IMR-90 (cell line): Measurements from ENCODE around the gene PADI2. TPM values are rescaled to one million over a fixed set of nuclear protein-coding genes. Genes with fewer than 3 reads are reported as not detected.

Experiments
- ATAC-seq: fragments of 200-7000 bp; cut with Tn5 transposase; 2 replicates; pipeline ENCODE4 v1.9.1; 2020; ENCODE audit warnings: low read depth, mild to moderate bottlenecking, moderate library complexity
- BruUV-seq: library from RNA; stranded (reverse); fragments of 400-500 nt; replicated peaks from 2 replicates; lab custom pipeline; 2021; lab: Mats Ljungman, UMichigan
- CTCF ChIA-PET: fragments of 300-600 bp; formaldehyde crosslinking; extraction: SDS; loops from one replicate; lab custom pipeline; 2021; ENCODE audit warnings: antibody characterized with exemption; lab: Yijun Ruan, JAX
- POLR2A ChIA-PET: fragments of 300-600 bp; sonication (Branson Sonifier 250); formaldehyde crosslinking; loops from one replicate; lab custom pipeline; 2022; ENCODE audit warnings: antibody characterized with exemption; ENCODE audit not compliant: unreplicated experiment; lab: Charles Lee
- DNase-seq: peaks from one replicate; pipeline ENCODE4 v3.0.0; 2013
- H2AFZ ChIP-seq: replicated peaks from 2 replicates; pipeline ENCODE3; 2013; ENCODE audit warnings: low read length, mild to moderate bottlenecking; ENCODE audit not compliant: poor library complexity
- H2AK5ac ChIP-seq: 2 replicates; pipeline ENCODE4 v1.6.1; 2013; ENCODE audit warnings: low read depth, low read length, inconsistent platforms
- H2AK9ac ChIP-seq: replicated peaks from 2 replicates; pipeline ENCODE3; 2013; ENCODE audit warnings: mild to moderate bottlenecking, low read depth, low read length, moderate library complexity; ENCODE audit not compliant: poor library complexity
- H2BK120ac ChIP-seq: 2 replicates; pipeline ENCODE4 v1.6.1; 2013; ENCODE audit warnings: low read depth, low read length, inconsistent platforms
- H2BK15ac ChIP-seq: 3 replicates; pipeline ENCODE4 v1.6.1; 2013; ENCODE audit warnings: low read depth, low read length, inconsistent platforms
- H2BK20ac ChIP-seq: 2 replicates; pipeline ENCODE4 v1.6.1; 2013; ENCODE audit warnings: low read depth, mild to moderate bottlenecking, inconsistent platforms, low read length, moderate library complexity
- H2BK5ac ChIP-seq: 2 replicates; pipeline ENCODE4 v1.6.1; 2013; ENCODE audit warnings: mild to moderate bottlenecking, low read depth, low read length, inconsistent platforms; ENCODE audit not compliant: poor library complexity, severe bottlenecking
- H3K14ac ChIP-seq: replicated peaks from 2 replicates; pipeline ENCODE4 v1.6.1; 2013; ENCODE audit warnings: low read depth, low read length, inconsistent platforms
- H3K18ac ChIP-seq: 2 replicates; pipeline ENCODE4 v1.6.1; 2013; ENCODE audit warnings: low read depth, low read length, control low read depth
- H3K23ac ChIP-seq: 2 replicates; pipeline ENCODE4 v1.6.1; 2013; ENCODE audit warnings: low read depth, low read length, inconsistent platforms
- H3K27ac ChIP-seq: 2 replicates; pipeline ENCODE4 v1.5.1; 2013; ENCODE audit warnings: mild to moderate bottlenecking, control low read depth, low read length; ENCODE audit not compliant: insufficient read depth
- H3K27me3 ChIP-seq: 2 replicates; pipeline ENCODE4 v1.6.1; 2013; ENCODE audit warnings: low read length; ENCODE audit not compliant: control insufficient read depth, insufficient read depth
- H3K36me3 ChIP-seq: 2 replicates; pipeline ENCODE4 v1.6.1; 2013; ENCODE audit warnings: low read length, mixed read lengths; ENCODE audit not compliant: control insufficient read depth, insufficient read depth
- H3K4ac ChIP-seq: 2 replicates; pipeline ENCODE4 v1.6.1; 2013; ENCODE audit warnings: low read depth, low read length, inconsistent platforms
- H3K4me1 ChIP-seq: 2 replicates; pipeline ENCODE4 v1.6.1; 2013; ENCODE audit warnings: low read length, mixed read lengths; ENCODE audit not compliant: control insufficient read depth, insufficient read depth
- H3K4me2 ChIP-seq: 2 replicates; pipeline ENCODE4 v1.6.1; 2013; ENCODE audit warnings: low read depth, mild to moderate bottlenecking, control low read depth, low read length, moderate library complexity
- H3K4me3 ChIP-seq: 2 replicates; pipeline ENCODE4 v1.5.1; 2013; ENCODE audit warnings: low read depth, mild to moderate bottlenecking, control low read depth, low read length, moderate library complexity; ENCODE audit not compliant: insufficient read depth
- H3K56ac ChIP-seq: 2 replicates; pipeline ENCODE4 v1.6.1; 2013; ENCODE audit warnings: low read length, inconsistent platforms; ENCODE audit not compliant: insufficient read depth; ENCODE audit errors: extremely low read depth
- H3K79me1 ChIP-seq, 2 experiments: 2 replicates each; pipeline ENCODE4 v1.6.1; 2013; ENCODE audit warnings: low read length in 2 of 2, inconsistent platforms in 1 of 2, low read depth in 1 of 2
- H3K9ac ChIP-seq: 2 replicates; pipeline ENCODE4 v1.6.1; 2013; ENCODE audit warnings: low read depth, low read length, control low read depth
- H3K9me1 ChIP-seq: 2 replicates; pipeline ENCODE4 v1.6.1; 2013; ENCODE audit warnings: low read length, inconsistent platforms; ENCODE audit not compliant: insufficient read depth
- H3K9me3 ChIP-seq: 2 replicates; pipeline ENCODE4 v1.6.1; 2013; ENCODE audit warnings: low read length; ENCODE audit not compliant: control insufficient read depth, insufficient read depth
- H4K20me1 ChIP-seq: 2 replicates; pipeline ENCODE4 v1.6.1; 2013; ENCODE audit warnings: low read length, inconsistent platforms; ENCODE audit not compliant: insufficient read depth
- H4K5ac ChIP-seq: 2 replicates; pipeline ENCODE4 v1.6.1; 2013; ENCODE audit warnings: mild to moderate bottlenecking, low read depth, low read length, control low read depth
- H4K8ac ChIP-seq, 2 experiments: 2 replicates each; pipeline ENCODE4 v1.6.1; 2013; ENCODE audit warnings: low read depth in 2 of 2, low read length in 2 of 2, control low read depth in 1 of 2, inconsistent platforms in 1 of 2
- H4K91ac ChIP-seq: 2 replicates; pipeline ENCODE4 v1.6.1; 2013; ENCODE audit warnings: low read depth, low read length, inconsistent platforms; ENCODE audit not compliant: insufficient read depth
- BHLHE40 ChIP-seq: fragments of 150-350 bp; IDR thresholded peaks from 2 replicates; pipeline ENCODE4 v1.6.1; 2016; ENCODE audit warnings: mild to moderate bottlenecking, low read depth, low read length
- CEBPB ChIP-seq: IDR thresholded peaks from 2 replicates; pipeline ENCODE4 v1.6.1; 2012; ENCODE audit warnings: low read depth, low read length, improper control_type of control experiment
- CHD1 ChIP-seq: IDR thresholded peaks from 2 replicates; pipeline ENCODE4 v1.6.1; 2012; ENCODE audit warnings: low read depth, low read length, improper control_type of control experiment
- ELK1 ChIP-seq: fragments of 150-350 bp; IDR thresholded peaks from 2 replicates; pipeline ENCODE4 v1.6.1; 2016; ENCODE audit warnings: low read depth, mild to moderate bottlenecking, low read length, moderate library complexity, borderline replicate concordance
- FOS ChIP-seq: fragments of 150-350 bp; IDR thresholded peaks from 2 replicates; pipeline ENCODE4 v1.6.1; 2016; ENCODE audit warnings: low read depth, low read length
- MAFK ChIP-seq: IDR thresholded peaks from 2 replicates; pipeline ENCODE4 v1.6.1; 2012; ENCODE audit warnings: low read depth, low read length, improper control_type of control experiment
- MXI1 ChIP-seq: IDR thresholded peaks from 2 replicates; pipeline ENCODE4 v1.6.1; 2012; ENCODE audit warnings: low read depth, mild to moderate bottlenecking, low read length, moderate library complexity, borderline replicate concordance
- NFE2L2 ChIP-seq: fragments of 150-350 bp; IDR thresholded peaks from 2 replicates; pipeline ENCODE4 v1.6.1; 2016; ENCODE audit warnings: low read depth, mild to moderate bottlenecking, low read length
- POLR2A ChIP-seq: IDR thresholded peaks from 2 replicates; pipeline ENCODE4 v1.6.1; 2012; ENCODE audit warnings: mild to moderate bottlenecking, low read depth, low read length
- RAD21 ChIP-seq: IDR thresholded peaks from 2 replicates; pipeline ENCODE4 v1.6.1; 2012; ENCODE audit warnings: low read length, improper control_type of control experiment
- RCOR1 ChIP-seq: IDR thresholded peaks from 2 replicates; pipeline ENCODE4 v1.6.1; 2012; ENCODE audit warnings: mild to moderate bottlenecking, low read length, improper control_type of control experiment; ENCODE audit not compliant: insufficient replicate concordance
- RFX5 ChIP-seq: IDR thresholded peaks from 2 replicates; pipeline ENCODE4 v1.8.0; 2012; ENCODE audit warnings: low read depth, mild to moderate bottlenecking, low read length, moderate library complexity
- SMC3 ChIP-seq: fragments of 150-350 bp; IDR thresholded peaks from 2 replicates; pipeline ENCODE4 v1.6.1; 2016; ENCODE audit warnings: low read depth, mild to moderate bottlenecking, antibody characterized with exemption, low read length, moderate library complexity
- USF2 ChIP-seq: fragments of 150-350 bp; IDR thresholded peaks from 2 replicates; pipeline ENCODE4 v1.6.1; 2017; ENCODE audit warnings: mild to moderate bottlenecking, antibody characterized with exemption, low read length, low read depth
- WGBS, 2 experiments: methylation state at CpG; one replicate each; pipeline versions ENCODE4 v1.1.5 to v1.1.7; 2013; ENCODE audit warnings: missing lambda C conversion rate in 2 of 2; ENCODE audit not compliant: insufficient read length in 1 of 2; ENCODE audit errors: extremely low coverage in 2 of 2; 5-methylcytosine and 5-hydroxymethylcytosine counted together
- dilution Hi-C: fragments of 300-500 bp; cut with HindIII; formaldehyde crosslinking; loops from one replicate; pipeline ENCODE4 v1.14.3; 2018; ENCODE audit warnings: low sequenced_read_pairs; ENCODE audit not compliant: unreplicated experiment
- in situ Hi-C: fragments of 300-500 bp; cut with MboI; formaldehyde crosslinking; loops from 3 replicates; pipeline ENCODE4 v1.14.3; 2019; ENCODE audit warnings: low sequenced_read_pairs, inconsistent platforms, mixed read lengths
- intact Hi-C: fragments of 100-400 bp; cut with micrococcal nuclease; formaldehyde crosslinking; loops from 2 replicates; pipeline ENCODE4 v1.10.0; 2022
- polyA plus RNA-seq, 3 experiments: library from polyadenylated mRNA; depleted of rRNA; stranded (reverse); fragments of >200 nt; gene quantifications; 2 replicates each; pipeline ENCODE4 v1.2.3, GENCODE V29; 2012; ENCODE audit warnings: low replicate concordance in 1 of 3
- total RNA-seq: library from RNA; depleted of rRNA; stranded (reverse); fragments of >200 nt; gene quantifications from 2 replicates; pipeline ENCODE4 v1.2.3, GENCODE V29; 2012
- TF ChIP-seq, protein P1 (sequence below): conservative IDR thresholded peaks from 2 replicates; pipeline ENCODE4 v1.5.1; 2012; ENCODE audit warnings: mild to moderate bottlenecking, low read depth, low read length, improper control_type of control experiment

Gene PADI2
- total and polyA plus RNA-seq, 2 of the 4 experiments (the other 2 are of a cell fraction), result not detected

DNA sequence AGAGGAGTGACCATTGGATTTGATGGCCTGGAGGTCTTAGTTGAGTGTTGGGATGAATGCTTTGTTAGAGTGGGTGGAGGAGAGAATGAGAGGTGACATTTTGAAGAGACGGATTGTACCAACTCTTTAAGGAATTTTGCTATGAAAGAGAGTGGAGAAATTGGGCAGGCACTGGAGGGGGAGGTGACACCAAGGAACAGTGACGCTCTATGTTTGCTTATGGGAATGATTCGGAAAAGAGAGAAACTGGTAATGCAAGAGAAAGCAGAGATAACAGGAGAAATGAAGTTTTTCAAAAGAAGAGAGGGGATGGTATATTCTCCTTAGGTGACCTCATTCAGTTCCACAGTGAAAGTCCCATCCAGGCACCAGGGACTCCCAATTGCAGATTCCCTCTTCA, 24.5 kb upstream of the PADI2 start:
- H3K27me3 ChIP-seq, result peaks cover 15% of the 10 kb centered on the region
- no peak overlapping the region for H2BK15ac ChIP-seq
- no peak overlapping the region for H3K9ac ChIP-seq
- no peak overlapping the region for H3K23ac ChIP-seq
- H3K9me1 ChIP-seq, result no peaks in the 10 kb centered on the region
- H2AK9ac ChIP-seq, result no peak overlapping the region
- H3K4me1 ChIP-seq, result no peaks in the 10 kb centered on the region
- CTCF ChIA-PET, result no interaction called here
- no peak overlapping the region for H3K27ac ChIP-seq
- no peak overlapping the region for H4K8ac ChIP-seq
- H3K14ac ChIP-seq, result no peak overlapping the region
- no peak overlapping the region for H2AFZ ChIP-seq
- H3K36me3 ChIP-seq, result no peaks in the 10 kb centered on the region
- H2BK20ac ChIP-seq, result no peak overlapping the region
- dilution Hi-C loops, result no loop called here
- no peak overlapping the region for H4K5ac ChIP-seq
- no peaks in the 10 kb centered on the region; the same call in 1 of the 2 replicates for H3K9me3 ChIP-seq
- no peak overlapping the region for H4K91ac ChIP-seq
- intact Hi-C loops, result no loop called here
- H2BK5ac ChIP-seq, result no peak overlapping the region
- POLR2A ChIA-PET, result interaction anchor here (0.7 kb wide), 1 partner anchor 745 kb away, joined by 3 read pairs; no protein-coding TSS in a partner anchor
- BruUV-seq, result no TSS peak
- H3K56ac ChIP-seq, result no peak overlapping the region
- DNase-seq, result no peak
- H4K20me1 ChIP-seq, result no peaks in the 10 kb centered on the region
- no peak overlapping the region for H3K4me3 ChIP-seq
- no peak overlapping the region for H2AK5ac ChIP-seq
- no peak overlapping the region for H3K4me2 ChIP-seq
- H3K18ac ChIP-seq, result no peak overlapping the region
- no peak for TF ChIP-seq FOS
- no peak for TF ChIP-seq SMC3
- TF ChIP-seq RFX5, result no peak
- TF ChIP-seq MAFK, result no peak
- TF ChIP-seq POLR2A, result no peak
- TF ChIP-seq MXI1, result no peak
- TF ChIP-seq CEBPB, result no peak
- no peak for TF ChIP-seq USF2
- no peak for TF ChIP-seq ELK1
- TF ChIP-seq RCOR1, result no peak
- TF ChIP-seq, protein P1, sequence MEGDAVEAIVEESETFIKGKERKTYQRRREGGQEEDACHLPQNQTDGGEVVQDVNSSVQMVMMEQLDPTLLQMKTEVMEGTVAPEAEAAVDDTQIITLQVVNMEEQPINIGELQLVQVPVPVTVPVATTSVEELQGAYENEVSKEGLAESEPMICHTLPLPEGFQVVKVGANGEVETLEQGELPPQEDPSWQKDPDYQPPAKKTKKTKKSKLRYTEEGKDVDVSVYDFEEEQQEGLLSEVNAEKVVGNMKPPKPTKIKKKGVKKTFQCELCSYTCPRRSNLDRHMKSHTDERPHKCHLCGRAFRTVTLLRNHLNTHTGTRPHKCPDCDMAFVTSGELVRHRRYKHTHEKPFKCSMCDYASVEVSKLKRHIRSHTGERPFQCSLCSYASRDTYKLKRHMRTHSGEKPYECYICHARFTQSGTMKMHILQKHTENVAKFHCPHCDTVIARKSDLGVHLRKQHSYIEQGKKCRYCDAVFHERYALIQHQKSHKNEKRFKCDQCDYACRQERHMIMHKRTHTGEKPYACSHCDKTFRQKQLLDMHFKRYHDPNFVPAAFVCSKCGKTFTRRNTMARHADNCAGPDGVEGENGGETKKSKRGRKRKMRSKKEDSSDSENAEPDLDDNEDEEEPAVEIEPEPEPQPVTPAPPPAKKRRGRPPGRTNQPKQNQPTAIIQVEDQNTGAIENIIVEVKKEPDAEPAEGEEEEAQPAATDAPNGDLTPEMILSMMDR, result no peak
- no peak for TF ChIP-seq RAD21
- TF ChIP-seq NFE2L2, result no peak
- TF ChIP-seq CHD1, result no peak
- no peak for TF ChIP-seq BHLHE40
- no peak overlapping the region for H3K4ac ChIP-seq
- ATAC-seq, result no peak
- H2BK120ac ChIP-seq, result no peak overlapping the region
- in situ Hi-C loops, result no loop called here
- H3K79me1 ChIP-seq, result no peaks in the 10 kb centered on the region
- 83% methylated on average over 1 of the region's 3 CpGs; no CpG with 5 or more reads in 1 of the 2 experiments for WGBS, 2 experiments
